HL-60 (cell line): Measurements from ENCODE around the gene ANK3.

Experiments
- DNase-seq, 2 experiments: peaks; one replicate each; pipeline ENCODE4 v3.0.0-alpha.2; 2010 to 2020; ENCODE audit warnings: low read depth in 1 of 2, low spot score in 1 of 2
- H3K27ac ChIP-seq: fragments of 250-450 bp; sonication (Bioruptor Pico); replicated peaks from 2 replicates; pipeline ENCODE4 v1.5.1; 2020; ENCODE audit warnings: mild to moderate bottlenecking, moderate library complexity
- H3K27me3 ChIP-seq: fragments of 250-450 bp; sonication (Bioruptor Pico); 2 replicates; pipeline ENCODE4 v1.5.1; 2021; ENCODE audit warnings: mild to moderate bottlenecking, moderate library complexity; ENCODE audit not compliant: insufficient read depth, poor library complexity, severe bottlenecking
- H3K4me3 ChIP-seq: replicated peaks from 2 replicates; pipeline ENCODE4 v1.5.1; 2011; ENCODE audit warnings: mild to moderate bottlenecking, control low read depth, low read length; ENCODE audit not compliant: insufficient read depth
- CTCF ChIP-seq: IDR thresholded peaks from one replicate; pipeline ENCODE4 v1.5.1; 2011; ENCODE audit warnings: low read length, control low read depth, inconsistent platforms; ENCODE audit not compliant: insufficient read depth
- GABPA ChIP-seq: IDR thresholded peaks from 2 replicates; pipeline ENCODE4 v1.6.1; 2012; ENCODE audit warnings: low read depth
- POLR2AphosphoS5 ChIP-seq: IDR thresholded peaks from 2 replicates; pipeline ENCODE4 v1.6.1; 2012; ENCODE audit warnings: low read depth
- REST ChIP-seq: IDR thresholded peaks from 2 replicates; pipeline ENCODE4 v1.6.1; 2012; ENCODE audit warnings: low read depth; ENCODE audit not compliant: insufficient replicate concordance
- SPI1 ChIP-seq: IDR thresholded peaks from 2 replicates; pipeline ENCODE4 v1.6.1; 2012; ENCODE audit warnings: low read depth, mild to moderate bottlenecking, borderline replicate concordance

The ANK3 gene

GRCh38 chr10:60310740-60311139 is 78.9 kb downstream of the ANK3 start:
- Histone ChIP-seq H3K4me3 (no peak overlapping the region), H3K27ac (no peak overlapping the region), H3K27me3 (no peaks in the 10 kb centered on the region)
- TF ChIP-seq SPI1 (no peak), REST (no peak), POLR2AphosphoS5 (no peak), GABPA (no peak), CTCF (no peak)
- DNase-seq = no peak

GRCh38 chr10:60309891-60310290 is 79.8 kb downstream of the ANK3 start:
- Histone ChIP-seq H3K27me3 (no peaks in the 10 kb centered on the region), H3K27ac (no peak overlapping the region), H3K4me3 (no peak overlapping the region)
- TF ChIP-seq POLR2AphosphoS5 (no peak), GABPA (no peak), SPI1 (no peak), CTCF (no peak), REST (no peak)
- no peak for DNase-seq

- no peak overlapping the region for H3K27ac ChIP-seq
- DNase-seq = no peak
- no peak overlapping the region for H3K4me3 ChIP-seq
- H3K27me3 ChIP-seq = no peaks in the 10 kb centered on the region
- TF ChIP-seq POLR2AphosphoS5 (no peak), GABPA (no peak), REST (no peak), CTCF (no peak), SPI1 (no peak)
Observed at GRCh38 chr10:60309371-60309770, 80.3 kb downstream of the ANK3 start.
